GM19397 (cell line): ENCODE measurements around the gene NOX5.

Experiments
- ATAC-seq: cut with Tn5 transposase; IDR thresholded peaks from one replicate; pipeline ENCODE4 v1.9.1; 2021; ENCODE audit warnings: mild to moderate bottlenecking, moderate library complexity; ENCODE audit not compliant: unreplicated experiment

NOX5 gene

GRCh38 chr15:68990992-68991500 lies 23.4 kb upstream of the NOX5 start:
- no peak for ATAC-seq

DNA sequence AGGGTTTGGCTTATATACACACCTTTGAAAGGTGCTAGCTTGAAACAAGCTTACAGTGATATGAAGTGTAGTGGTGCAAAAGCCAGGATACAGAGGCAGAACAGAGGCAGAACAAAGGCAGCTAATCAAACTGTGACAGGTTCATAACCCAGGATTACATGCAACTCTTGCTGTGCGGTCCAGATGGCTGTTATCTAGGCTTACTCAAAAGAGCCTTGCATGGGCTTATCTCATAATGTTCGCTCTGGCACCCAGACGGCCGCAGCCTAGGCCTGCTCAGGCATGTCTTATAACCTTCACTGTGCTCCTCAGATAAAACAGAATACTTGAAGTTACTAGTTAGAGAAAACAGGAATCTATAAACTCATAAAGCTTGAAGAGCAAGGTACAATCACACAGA lies 22.8 kb upstream of the NOX5 start:
- ATAC-seq = no peak

GRCh38 chr15:68992696-68993095 lies 21.8 kb upstream of the NOX5 start:
- no peak for ATAC-seq

DNA sequence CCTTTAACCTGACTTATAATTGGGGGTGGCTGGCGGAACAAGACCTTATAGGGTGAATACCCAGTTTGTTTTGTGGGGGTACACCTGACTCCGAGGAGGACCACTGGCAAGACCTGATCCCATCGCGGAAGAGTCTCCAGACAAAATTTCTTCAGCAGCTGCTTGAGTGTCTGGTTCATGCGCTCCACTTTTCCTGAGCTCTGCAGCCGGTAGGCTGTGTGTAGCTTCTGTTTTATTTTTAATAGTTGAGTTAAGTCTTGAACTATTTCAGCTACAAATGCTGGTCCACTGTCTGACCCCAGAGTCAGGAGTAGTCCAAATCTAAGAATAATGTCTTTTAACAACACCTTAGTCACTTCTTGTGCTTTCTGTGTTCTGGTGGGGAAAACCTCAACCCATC lies 21.2 kb upstream of the NOX5 start:
- ATAC-seq = no peak

DNA sequence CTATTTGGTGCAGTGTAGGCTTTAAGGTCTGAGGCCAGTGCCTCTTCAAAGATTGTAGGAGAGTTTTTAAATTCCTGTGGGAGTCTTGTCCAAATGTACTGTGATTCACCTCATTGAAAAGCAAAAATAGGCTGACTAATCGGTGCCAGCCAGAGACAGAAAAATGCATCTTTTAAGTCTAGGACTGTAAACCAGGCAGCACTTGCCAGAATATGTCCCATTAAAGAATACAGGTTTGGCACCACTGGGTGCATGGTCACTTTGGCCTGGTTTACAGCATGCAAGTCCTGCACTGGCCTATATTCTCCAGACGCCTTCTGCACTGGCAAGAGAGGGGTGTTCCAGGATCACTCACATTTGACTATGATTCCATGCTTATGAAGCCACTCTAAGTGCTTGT lies 20.3 kb upstream of the NOX5 start:
- no peak for ATAC-seq

- no peak for ATAC-seq
Measured at GRCh38 chr15:68994981-68995761, 19.3 kb upstream of the NOX5 start.

DNA sequence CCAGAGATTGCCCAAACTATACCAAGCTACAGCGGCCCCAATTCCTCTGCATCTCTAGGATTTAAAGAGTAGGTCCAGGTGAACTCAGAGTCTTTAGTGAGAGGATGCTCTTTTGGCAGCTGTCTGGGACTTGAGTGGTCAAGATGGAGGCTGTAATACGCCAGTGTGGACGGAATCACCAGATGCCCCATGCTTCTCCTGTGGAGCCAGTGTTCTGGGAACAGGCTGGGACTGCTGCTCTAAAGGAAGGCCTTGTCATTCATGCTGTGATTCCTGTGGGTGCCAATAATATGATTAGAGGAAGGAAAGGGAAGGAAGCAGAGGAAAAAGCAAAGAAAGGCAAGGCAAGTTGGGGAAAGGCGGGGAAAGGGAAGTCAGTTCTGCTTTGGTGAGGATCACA lies 17.4 kb upstream of the NOX5 start:
- ATAC-seq = no peak

GRCh38 chr15:68997930-68998777 lies 16.3 kb upstream of the NOX5 start:
- ATAC-seq = no peak

DNA sequence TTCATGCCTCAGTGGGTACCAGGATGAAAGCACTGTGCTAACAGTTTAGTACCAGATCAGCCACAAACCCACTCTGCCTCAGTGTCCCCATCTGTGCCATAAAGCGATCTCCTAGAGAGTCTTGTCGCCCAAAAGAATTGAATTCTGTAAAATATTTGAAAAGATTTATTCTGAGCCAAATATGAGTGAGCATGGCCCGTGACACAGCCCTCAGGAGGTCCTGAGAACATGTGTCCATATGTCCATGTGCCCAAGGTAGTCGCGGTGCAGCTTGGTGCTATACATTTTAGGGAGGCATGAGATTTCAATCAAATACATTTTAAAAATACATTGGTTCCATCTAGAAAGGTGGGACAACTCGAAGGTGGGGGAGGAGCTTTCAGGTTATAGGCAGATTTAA lies 15.4 kb upstream of the NOX5 start:
- ATAC-seq = no peak

- ATAC-seq = no peak
Measured at GRCh38 chr15:69000091-69000490, 14.4 kb upstream of the NOX5 start.

DNA sequence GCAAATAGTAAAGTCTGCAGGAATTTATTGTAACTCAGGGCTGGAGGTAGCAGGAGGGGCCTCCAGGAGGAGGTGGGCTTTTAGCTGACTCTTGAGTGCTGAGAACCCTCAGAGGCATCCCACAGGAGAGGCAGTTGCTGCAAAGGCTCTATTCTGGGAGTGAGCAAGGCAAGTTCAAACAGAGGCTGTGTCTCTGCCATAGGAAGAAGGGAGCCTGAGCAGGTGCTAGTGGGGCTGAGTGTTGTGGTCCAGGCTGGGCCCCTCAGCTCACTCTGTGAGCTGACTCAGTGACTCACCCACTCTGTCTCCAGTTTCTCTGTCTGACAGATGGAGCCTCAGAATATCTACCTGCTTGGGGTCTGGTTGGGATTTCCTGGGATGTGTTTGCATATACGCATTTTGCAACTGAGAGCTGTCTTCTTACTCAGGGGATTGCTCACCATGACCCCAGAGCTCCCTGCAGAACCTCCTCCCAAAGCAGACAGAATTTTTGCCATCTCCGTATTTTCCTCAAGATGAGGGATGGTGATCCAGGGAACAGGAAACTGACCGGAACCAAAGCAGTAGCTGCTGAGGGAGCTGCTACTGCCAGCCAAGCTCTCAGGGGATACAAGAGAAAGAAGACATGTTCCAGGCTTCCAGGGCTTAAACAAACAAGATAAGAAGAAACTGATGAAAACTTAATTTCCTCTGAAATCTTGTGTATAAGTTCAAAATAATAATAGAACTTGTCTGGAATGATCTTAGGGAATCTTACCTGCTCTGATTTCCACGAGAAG lies 13.6 kb upstream of the NOX5 start:
- ATAC-seq = no peak

DNA sequence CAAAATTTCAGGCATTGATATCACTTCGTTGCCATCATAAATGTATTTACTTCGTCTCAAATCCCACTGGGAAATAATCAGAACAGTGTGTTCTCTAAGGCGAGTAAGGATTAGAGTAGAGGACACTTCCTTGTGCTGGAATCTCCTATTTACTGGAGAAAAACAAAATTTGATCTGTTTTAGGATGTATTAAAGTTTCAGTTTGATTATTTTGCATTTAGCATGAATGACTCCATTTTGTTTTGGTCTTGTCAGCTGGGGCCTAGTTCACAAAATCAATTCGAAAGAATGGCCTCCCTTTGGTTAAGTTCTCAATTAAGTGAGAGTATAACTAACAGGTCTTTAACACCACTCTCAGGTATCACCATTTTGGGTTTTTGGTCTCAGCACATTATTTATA lies 11.7 kb upstream of the NOX5 start:
- no peak for ATAC-seq

DNA sequence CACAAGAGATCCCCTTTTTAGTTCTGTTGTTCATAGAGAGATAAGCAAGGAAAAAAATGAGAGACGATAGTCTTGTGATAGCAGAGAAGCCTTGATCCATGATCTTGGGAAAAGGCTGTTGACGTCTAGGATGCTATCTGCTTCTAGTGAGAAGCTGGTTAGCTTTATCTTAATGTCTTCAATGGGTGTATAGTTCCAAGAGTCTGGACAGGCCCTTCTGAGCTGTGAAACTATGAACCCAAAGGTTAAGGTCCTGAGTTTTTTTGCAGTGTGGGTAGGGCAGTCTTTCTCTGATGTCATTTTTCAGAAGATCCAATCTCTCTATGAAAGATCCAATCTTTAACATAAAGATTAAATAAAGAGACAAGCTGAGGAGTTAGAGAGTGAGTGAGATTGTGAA lies 10.5 kb upstream of the NOX5 start:
- ATAC-seq = no peak

GRCh38 chr15:69008056-69008455 lies 6.4 kb upstream of the NOX5 start:
- ATAC-seq = no peak

GRCh38 chr15:69009341-69009740 lies 5.2 kb upstream of the NOX5 start:
- no peak for ATAC-seq

- ATAC-seq = no peak
Measured at GRCh38 chr15:69011641-69012040, 2.9 kb upstream of the NOX5 start.

- ATAC-seq = no peak
Measured at GRCh38 chr15:69012761-69013364, 1.6 kb upstream of the NOX5 start.

DNA sequence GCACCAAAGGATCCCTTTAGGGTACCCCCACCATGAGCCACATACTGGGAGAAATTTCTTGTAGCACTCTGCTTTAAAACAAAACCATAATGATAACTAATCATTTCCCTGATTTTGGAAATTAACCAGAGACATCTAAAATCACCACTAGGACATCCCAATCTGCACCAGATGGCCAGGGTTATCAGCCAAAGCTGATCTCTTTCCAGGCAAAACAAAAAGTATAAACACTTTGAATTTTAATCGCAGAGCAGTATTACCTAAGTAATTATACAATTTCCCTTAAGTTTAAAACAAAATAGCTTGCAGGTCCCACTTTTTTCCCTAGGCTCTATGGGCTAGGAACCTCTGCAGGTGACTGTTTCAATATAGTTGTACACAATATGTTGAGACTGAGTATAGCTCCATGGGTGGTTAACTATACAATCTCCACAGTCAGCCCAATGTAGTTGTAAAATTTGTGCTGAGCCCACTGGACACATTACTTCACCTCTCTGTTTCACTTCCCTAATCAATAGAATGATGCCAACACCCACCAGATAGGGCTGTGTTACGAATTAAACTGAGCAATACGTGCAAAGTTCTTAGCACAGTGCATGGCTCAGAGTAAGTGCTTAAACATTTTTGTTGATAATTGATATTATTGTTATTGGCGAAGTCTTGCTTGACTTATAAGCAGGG lies 629 bp upstream of the NOX5 start:
- no peak for ATAC-seq

GRCh38 chr15:69015591-69015990 lies 1.1 kb downstream of the NOX5 start:
- no peak for ATAC-seq

DNA sequence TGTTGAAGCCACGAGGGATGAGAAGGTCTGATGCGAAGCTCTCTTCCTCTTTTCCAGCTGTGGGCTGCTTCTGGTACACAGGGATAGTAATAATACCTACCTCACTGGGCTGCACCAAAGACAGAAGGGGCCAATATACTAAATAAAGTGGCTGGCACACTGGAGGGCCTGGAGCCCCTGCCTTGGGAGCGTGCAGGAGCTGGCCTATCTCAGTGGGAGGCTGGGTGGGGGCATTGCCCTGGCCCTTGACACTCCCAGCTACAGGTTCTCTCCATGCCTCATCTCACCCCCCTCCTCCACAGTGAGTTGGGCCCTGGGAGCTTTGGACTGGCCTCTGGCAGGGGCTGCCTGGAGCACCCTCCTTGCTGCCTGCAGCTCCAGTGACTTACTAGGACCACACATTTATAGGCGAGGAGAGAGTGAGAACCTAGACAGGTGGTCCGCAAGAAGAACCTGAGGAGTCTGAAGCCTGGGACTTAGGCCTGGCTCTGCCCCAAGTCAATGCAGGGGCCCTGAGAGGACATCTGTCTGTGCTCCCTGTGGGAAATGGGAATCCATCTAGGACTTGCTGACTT lies 1.6 kb downstream of the NOX5 start:
- no peak for ATAC-seq
